Neural cell (in vitro differentiated cells): ENCODE data around the gene ADAR.

Experiments
- CTCF ChIP-seq: fragments of 450-650 bp; IDR thresholded peaks from 2 replicates; pipeline ENCODE4 v1.5.1; 2014; ENCODE audit warnings: antibody characterized with exemption, mild to moderate bottlenecking, moderate library complexity; ENCODE audit not compliant: poor library complexity, severe bottlenecking
- EP300 ChIP-seq: fragments of 450-650 bp; conservative IDR thresholded peaks from 2 replicates; pipeline ENCODE4 v1.6.1; 2014; ENCODE audit warnings: antibody characterized with exemption, mild to moderate bottlenecking, moderate library complexity; ENCODE audit not compliant: poor library complexity, severe bottlenecking
- EZH2 ChIP-seq: fragments of 200-600, 300-800 bp; shearing (Covaris generic), sonication (generic); IDR thresholded peaks from 2 replicates; pipeline ENCODE4 v1.6.1; 2014; ENCODE audit warnings: antibody characterized with exemption, low read length, borderline replicate concordance, mild to moderate bottlenecking; ENCODE audit not compliant: insufficient read depth, poor library complexity, severe bottlenecking
- MXI1 ChIP-seq: fragments of 450-650 bp; conservative IDR thresholded peaks from 2 replicates; pipeline ENCODE4 v1.6.1; 2014; ENCODE audit warnings: antibody characterized with exemption, mild to moderate bottlenecking; ENCODE audit not compliant: poor library complexity, severe bottlenecking
- POLR2AphosphoS5 ChIP-seq: IDR thresholded peaks from 2 replicates; pipeline ENCODE4 v1.6.1; 2012
- REST ChIP-seq: IDR thresholded peaks from 2 replicates; pipeline ENCODE4 v1.6.1; 2012; ENCODE audit warnings: borderline replicate concordance
- SMC3 ChIP-seq: fragments of 450-650 bp; conservative IDR thresholded peaks from 2 replicates; pipeline ENCODE4 v1.6.1; 2014; ENCODE audit warnings: antibody characterized with exemption, mild to moderate bottlenecking, moderate library complexity; ENCODE audit not compliant: poor library complexity
- TAF1 ChIP-seq: IDR thresholded peaks from 2 replicates; pipeline ENCODE4 v1.6.1; 2012; ENCODE audit warnings: low read depth

- no peak for TF ChIP-seq SMC3
- TF ChIP-seq CTCF: no peak
- TF ChIP-seq EZH2: no peak
- no peak for TF ChIP-seq EP300
- TF ChIP-seq POLR2AphosphoS5: no peak
- no peak for TF ChIP-seq MXI1
- no peak for TF ChIP-seq TAF1
- no peak for TF ChIP-seq REST
Measured at GRCh38 chr1:154571244-154571963, 36.6 kb downstream of the ADAR start.
